ENCODE results near the gene SLC25A45.
A peak's percentile ranks its signal among the peaks of the same experiment; 100 is the strongest.

The SLC25A45 gene

DNA sequence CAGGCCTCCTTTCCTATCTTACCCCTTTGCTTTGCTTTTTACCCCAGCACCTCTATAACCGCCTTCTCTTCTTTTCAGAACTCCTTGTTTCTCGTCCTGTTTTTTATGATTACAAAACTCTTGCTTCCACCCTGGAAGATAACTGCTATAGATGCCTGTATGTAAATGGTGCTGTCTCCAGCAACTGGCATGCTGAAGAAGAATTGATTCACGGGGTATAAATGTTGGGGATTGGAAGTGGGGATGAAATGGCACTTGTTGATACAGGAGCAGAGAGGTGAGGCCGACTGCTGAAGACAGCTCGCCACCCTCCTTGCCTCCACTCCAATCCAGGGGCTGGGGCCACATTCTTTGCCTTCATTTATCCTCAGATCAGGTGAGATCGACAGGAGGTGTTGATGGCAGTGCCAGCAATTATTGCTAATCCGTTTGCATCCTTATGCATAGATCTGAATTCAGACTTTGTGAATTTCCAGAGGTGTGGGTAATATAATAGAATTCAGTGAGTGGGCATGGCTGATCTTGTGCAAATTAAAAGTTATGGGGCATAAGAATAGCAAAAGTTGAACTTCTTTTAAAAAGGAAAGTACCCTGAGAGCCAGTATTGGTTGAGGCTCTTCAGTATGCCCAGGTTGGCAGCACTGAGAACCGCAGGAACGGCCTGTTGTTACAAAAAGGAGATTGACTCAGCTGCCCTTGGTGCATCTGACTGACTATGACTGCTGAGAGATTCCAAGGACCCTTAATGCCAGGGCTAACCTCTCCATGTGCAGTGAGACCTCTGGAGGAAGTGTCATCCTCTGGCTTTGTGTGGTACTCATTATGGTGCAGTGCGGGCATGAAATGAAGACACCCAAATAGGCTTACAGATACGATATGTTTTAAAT, 45.5 kb upstream of the SLC25A45 start:
- TF ChIP-seq, protein P1, sequence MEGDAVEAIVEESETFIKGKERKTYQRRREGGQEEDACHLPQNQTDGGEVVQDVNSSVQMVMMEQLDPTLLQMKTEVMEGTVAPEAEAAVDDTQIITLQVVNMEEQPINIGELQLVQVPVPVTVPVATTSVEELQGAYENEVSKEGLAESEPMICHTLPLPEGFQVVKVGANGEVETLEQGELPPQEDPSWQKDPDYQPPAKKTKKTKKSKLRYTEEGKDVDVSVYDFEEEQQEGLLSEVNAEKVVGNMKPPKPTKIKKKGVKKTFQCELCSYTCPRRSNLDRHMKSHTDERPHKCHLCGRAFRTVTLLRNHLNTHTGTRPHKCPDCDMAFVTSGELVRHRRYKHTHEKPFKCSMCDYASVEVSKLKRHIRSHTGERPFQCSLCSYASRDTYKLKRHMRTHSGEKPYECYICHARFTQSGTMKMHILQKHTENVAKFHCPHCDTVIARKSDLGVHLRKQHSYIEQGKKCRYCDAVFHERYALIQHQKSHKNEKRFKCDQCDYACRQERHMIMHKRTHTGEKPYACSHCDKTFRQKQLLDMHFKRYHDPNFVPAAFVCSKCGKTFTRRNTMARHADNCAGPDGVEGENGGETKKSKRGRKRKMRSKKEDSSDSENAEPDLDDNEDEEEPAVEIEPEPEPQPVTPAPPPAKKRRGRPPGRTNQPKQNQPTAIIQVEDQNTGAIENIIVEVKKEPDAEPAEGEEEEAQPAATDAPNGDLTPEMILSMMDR (IDR thresholded peaks at IDR 0.05) = no peak
- no peak for TF ChIP-seq ZFX (IDR thresholded peaks at IDR 0.05; ENCODE audit: borderline replicate concordance)
- peak overlapping the region; percentile 100 for H3K27ac ChIP-seq

DNA sequence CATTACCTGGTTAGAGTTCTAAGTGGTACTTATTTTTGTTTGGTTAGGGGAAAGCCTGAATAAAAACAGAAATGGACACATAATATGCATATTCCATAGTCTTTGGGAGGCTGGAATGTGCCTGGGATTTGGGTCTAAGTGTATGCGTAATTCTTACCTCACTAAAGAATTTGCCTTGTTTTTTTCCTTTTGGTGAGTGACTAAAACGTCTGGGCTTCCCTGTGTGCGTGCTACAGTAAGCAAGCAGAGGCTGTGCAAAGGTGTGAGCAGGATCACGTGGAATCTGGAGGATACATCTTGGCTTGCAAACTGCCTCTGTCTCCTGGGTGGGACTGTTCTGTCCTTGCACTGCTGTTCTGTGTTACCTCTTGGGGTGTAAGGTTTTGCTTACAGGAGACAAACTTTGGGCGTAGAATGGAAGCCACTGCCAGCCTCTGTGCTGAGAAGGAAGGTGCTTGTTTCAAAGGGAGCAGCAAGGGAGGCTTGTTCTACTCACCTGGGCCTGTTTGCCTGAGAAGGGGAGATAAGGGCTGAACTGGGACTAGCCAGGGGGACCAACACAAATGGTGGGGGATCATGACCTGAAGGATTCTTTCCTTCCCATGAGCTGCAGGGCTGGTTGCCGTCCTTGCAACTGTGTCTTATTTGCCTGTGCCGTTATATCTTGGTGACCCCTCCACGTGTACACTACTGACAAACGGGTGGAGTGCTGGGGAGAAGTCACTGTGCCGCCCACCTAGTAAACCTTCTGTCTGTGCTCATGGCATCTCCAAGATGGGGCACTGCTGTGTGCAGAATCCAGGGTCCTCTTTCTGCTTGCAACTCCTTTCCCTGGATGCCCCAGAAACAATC, 44.6 kb upstream of the SLC25A45 start:
- TF ChIP-seq, protein P1 (IDR thresholded peaks at IDR 0.05) = no peak
- no peak for TF ChIP-seq ZFX (IDR thresholded peaks at IDR 0.05; ENCODE audit: borderline replicate concordance)
- H3K27ac ChIP-seq = peak overlapping the region; percentile 100

DNA sequence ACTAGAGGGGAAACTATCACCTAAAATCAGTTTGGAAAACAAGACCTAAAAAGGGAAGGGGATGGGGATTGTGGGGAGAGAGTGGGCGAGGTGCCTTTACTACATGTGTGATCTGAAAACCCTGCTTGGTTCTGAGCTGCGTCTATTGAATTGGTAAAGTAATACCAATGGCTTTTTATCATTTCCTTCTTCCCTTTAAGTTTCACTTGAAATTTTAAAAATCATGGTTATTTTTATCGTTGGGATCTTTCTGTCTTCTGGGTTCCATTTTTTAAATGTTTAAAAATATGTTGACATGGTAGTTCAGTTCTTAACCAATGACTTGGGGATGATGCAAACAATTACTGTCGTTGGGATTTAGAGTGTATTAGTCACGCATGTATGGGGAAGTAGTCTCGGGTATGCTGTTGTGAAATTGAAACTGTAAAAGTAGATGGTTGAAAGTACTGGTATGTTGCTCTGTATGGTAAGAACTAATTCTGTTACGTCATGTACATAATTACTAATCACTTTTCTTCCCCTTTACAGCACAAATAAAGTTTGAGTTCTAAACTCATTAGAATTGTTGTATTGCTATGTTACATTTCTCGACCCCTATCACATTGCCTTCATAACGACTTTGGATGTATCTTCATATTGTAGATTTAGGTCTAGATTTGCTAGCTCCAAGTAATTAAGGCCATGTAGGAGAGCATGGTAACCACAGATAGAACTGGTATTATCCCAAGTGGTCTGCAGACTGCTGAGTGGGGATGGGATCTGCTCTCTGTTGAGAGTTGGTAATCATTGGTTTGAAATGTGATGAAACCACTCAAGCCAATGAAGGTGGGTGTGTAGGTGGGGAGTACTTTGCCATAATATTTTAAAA, 43.8 kb upstream of the SLC25A45 start:
- TF ChIP-seq, protein P1 (IDR thresholded peaks at IDR 0.05) = no peak
- no peak for TF ChIP-seq ZFX (IDR thresholded peaks at IDR 0.05; ENCODE audit: borderline replicate concordance)
- peak overlapping the region; percentile 100 for H3K27ac ChIP-seq

DNA sequence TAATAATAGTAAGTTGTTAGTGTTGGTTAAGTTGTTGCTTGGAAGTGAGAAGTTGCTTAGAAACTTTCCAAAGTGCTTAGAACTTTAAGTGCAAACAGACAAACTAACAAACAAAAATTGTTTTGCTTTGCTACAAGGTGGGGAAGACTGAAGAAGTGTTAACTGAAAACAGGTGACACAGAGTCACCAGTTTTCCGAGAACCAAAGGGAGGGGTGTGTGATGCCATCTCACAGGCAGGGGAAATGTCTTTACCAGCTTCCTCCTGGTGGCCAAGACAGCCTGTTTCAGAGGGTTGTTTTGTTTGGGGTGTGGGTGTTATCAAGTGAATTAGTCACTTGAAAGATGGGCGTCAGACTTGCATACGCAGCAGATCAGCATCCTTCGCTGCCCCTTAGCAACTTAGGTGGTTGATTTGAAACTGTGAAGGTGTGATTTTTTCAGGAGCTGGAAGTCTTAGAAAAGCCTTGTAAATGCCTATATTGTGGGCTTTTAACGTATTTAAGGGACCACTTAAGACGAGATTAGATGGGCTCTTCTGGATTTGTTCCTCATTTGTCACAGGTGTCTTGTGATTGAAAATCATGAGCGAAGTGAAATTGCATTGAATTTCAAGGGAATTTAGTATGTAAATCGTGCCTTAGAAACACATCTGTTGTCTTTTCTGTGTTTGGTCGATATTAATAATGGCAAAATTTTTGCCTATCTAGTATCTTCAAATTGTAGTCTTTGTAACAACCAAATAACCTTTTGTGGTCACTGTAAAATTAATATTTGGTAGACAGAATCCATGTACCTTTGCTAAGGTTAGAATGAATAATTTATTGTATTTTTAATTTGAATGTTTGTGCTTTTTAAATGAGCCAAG, 42.9 kb upstream of the SLC25A45 start:
- peak overlapping the region; percentile 100 for H3K27ac ChIP-seq
- TF ChIP-seq, protein P1 (IDR thresholded peaks at IDR 0.05) = no peak
- no peak for TF ChIP-seq ZFX (IDR thresholded peaks at IDR 0.05; ENCODE audit: borderline replicate concordance)

DNA sequence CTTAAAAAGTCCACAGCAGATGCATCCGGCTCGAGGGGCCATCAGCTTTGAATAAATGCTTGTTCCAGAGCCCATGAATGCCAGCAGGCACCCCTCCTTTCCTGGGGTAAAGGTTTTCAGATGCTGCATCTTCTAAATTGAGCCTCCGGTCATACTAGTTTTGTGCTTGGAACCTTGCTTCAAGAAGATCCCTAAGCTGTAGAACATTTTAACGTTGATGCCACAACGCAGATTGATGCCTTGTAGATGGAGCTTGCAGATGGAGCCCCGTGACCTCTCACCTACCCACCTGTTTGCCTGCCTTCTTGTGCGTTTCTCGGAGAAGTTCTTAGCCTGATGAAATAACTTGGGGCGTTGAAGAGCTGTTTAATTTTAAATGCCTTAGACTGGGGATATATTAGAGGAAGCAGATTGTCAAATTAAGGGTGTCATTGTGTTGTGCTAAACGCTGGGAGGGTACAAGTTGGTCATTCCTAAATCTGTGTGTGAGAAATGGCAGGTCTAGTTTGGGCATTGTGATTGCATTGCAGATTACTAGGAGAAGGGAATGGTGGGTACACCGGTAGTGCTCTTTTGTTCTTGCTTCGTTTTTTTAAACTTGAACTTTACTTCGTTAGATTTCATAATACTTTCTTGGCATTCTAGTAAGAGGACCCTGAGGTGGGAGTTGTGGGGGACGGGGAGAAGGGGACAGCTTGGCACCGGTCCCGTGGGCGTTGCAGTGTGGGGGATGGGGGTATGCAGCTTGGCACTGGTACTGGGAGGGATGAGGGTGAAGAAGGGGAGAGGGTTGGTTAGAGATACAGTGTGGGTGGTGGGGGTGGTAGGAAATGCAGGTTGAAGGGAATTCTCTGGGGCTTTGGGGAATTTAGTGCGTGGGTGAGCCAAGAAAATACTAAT, 42.0 kb upstream of the SLC25A45 start:
- TF ChIP-seq, protein P1 (IDR thresholded peaks at IDR 0.05) = no peak
- no peak for TF ChIP-seq ZFX (IDR thresholded peaks at IDR 0.05; ENCODE audit: borderline replicate concordance)
- H3K27ac ChIP-seq = peak overlapping the region; percentile 100

Measured in 22Rv1 (cell line).